Muscle of leg (tissue), 9 donors: ENCODE results near the gene KDM7A. TPM values are rescaled to one million over a fixed set of nuclear protein-coding genes. Genes with fewer than 3 reads are reported as not detected.

ENCODE experiments used
- polyA plus RNA-seq, 8 donors: library from polyadenylated mRNA; unstranded; fragments of 120-200 nt; gene quantifications; one replicate each; pipeline versions ENCODE4 v1.2.1 to v1.2.3, GENCODE V29; 2013; ENCODE audit warnings: inconsistent platforms in 1 of 8, low replicate concordance in 1 of 8; ENCODE audit not compliant: insufficient read length in 8 of 8, insufficient read depth in 1 of 8
- total RNA-seq: library from RNA; stranded (reverse); fragments of 120-200 nt; gene quantifications from one replicate; pipeline ENCODE4 v1.2.4, GENCODE V29; 2013

Gene KDM7A
- total and polyA plus RNA-seq, 9 donors: 6.0 to 7.6 (median 6.7) TPM

Other genes with a start within 250 kb of the KDM7A start
- gene PARP12, start 114.0 kb downstream of the KDM7A start, total RNA-seq: 9.1 TPM
- 10 to 100 TPM in 3 of 8 donors, 1 to 10 TPM in 5; 5.9 to 15.4 (median 8.8) TPM for gene PARP12, start 114.0 kb downstream of the KDM7A start, polyA plus RNA-seq
- gene SLC37A3, start 221.5 kb upstream of the KDM7A start, total RNA-seq: 33.8 TPM
- gene SLC37A3, start 221.5 kb upstream of the KDM7A start, polyA plus RNA-seq: 10 to 100 TPM; 25.2 to 41.2 (median 32.9) TPM
- gene RAB19, start 227.1 kb upstream of the KDM7A start, total RNA-seq: not detected
- not detected for gene RAB19, start 227.1 kb upstream of the KDM7A start, polyA plus RNA-seq